NCI-H510A (cell line): Measurements from ENCODE around the gene RNF130.
"Not testable (repeated sequence)": the region's sequence is repeated elsewhere in the genome, so short reads cannot be mapped to it uniquely, and the experiment has no call there.

ENCODE experiments used
- DNase-seq: peaks from one replicate; lab custom pipeline; 2025; lab: John Stamatoyannopoulos, UW

The RNF130 gene

GRCh38 chr5:180102636-180103035 lies 31.1 kb upstream of the RNF130 start:
- no peak for DNase-seq

GRCh38 chr5:180101451-180102105 lies 30.0 kb upstream of the RNF130 start:
- DNase-seq = no peak

- no peak for DNase-seq
Observed at GRCh38 chr5:180100621-180101450, 29.3 kb upstream of the RNF130 start.

GRCh38 chr5:180099733-180100611 lies 28.4 kb upstream of the RNF130 start:
- no peak for DNase-seq

- no peak for DNase-seq
Observed at GRCh38 chr5:180098991-180099732, 27.6 kb upstream of the RNF130 start.

GRCh38 chr5:180098526-180098925 lies 27.0 kb upstream of the RNF130 start:
- DNase-seq = no peak

GRCh38 chr5:180097926-180098325 lies 26.4 kb upstream of the RNF130 start:
- no peak for DNase-seq

- no peak for DNase-seq
Observed at GRCh38 chr5:180097163-180097894, 25.8 kb upstream of the RNF130 start.

- no peak for DNase-seq
Observed at GRCh38 chr5:180096616-180097015, 25.1 kb upstream of the RNF130 start.

- DNase-seq = no peak
Observed at GRCh38 chr5:180095545-180095944, 24.0 kb upstream of the RNF130 start.

GRCh38 chr5:180093651-180094382 lies 22.3 kb upstream of the RNF130 start:
- no peak for DNase-seq

GRCh38 chr5:180093241-180093640 lies 21.7 kb upstream of the RNF130 start:
- DNase-seq = no peak

GRCh38 chr5:180090769-180091546 lies 19.4 kb upstream of the RNF130 start:
- DNase-seq = no peak

GRCh38 chr5:180090098-180090768 lies 18.7 kb upstream of the RNF130 start:
- no peak for DNase-seq

- DNase-seq = not testable (repeated sequence)
Observed at GRCh38 chr5:180089628-180090027, 18.1 kb upstream of the RNF130 start.

GRCh38 chr5:180088561-180088960 lies 17.0 kb upstream of the RNF130 start:
- DNase-seq = no peak

- no peak for DNase-seq
Observed at GRCh38 chr5:180086816-180087399, 15.3 kb upstream of the RNF130 start.

GRCh38 chr5:180085837-180086236 lies 14.3 kb upstream of the RNF130 start:
- DNase-seq = no peak
